ENCODE results near the gene MOB1B.
"Not testable (repeated sequence)": the region's sequence is repeated elsewhere in the genome, so short reads cannot be mapped to it uniquely, and the experiment has no call there.

MOB1B gene

GRCh38 chr4:71029504-71029903, 127.3 kb downstream of the MOB1B start:
- no peak for DNase-seq (ENCODE audit: low read depth)

DNA sequence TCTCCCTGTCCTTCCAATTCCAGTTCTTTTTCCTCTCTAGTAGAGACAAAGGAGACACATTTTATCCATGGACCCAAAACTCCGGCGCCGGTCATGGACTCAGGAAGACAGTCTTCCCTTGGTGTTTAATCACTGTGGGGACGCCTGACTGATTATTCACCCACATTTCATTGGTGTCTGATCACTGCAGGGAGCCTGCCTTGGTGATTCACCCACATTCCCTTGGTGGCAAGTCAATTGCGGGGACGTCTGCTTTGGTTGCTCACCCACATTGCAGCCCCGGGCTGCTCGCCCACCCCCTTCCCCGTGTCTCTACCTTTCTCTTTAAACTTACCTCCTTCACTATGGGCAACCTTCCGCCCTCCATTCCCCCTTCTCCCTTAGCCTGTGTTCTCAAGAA, 129.9 kb downstream of the MOB1B start:
- peak; percentile 40 for DNase-seq (ENCODE audit: low read depth)
- not testable (repeated sequence) for H3K4me3 ChIP-seq (ENCODE audit: control insufficient read depth, low read depth, low read length)

More at GRCh38 chr4:71029504-71029903, 127.3 kb downstream of the MOB1B start:
- H3K4me3 ChIP-seq (ENCODE audit: control insufficient read depth, low read depth, low read length): no peak overlapping the region
- TF ChIP-seq CTCF (IDR thresholded peaks at IDR 0.05; ENCODE audit: control insufficient read depth, insufficient read depth, low read depth, low read length, missing control alignments): no peak

Data from AG09309 (cell line).